C4-2B (cell line): ENCODE data around the gene MAPK8IP2.

Experiments
- ZFX ChIP-seq: fragments of 450-650 bp; IDR thresholded peaks from 2 replicates; pipeline ENCODE4 v1.6.1; 2017
- TF ChIP-seq, protein P1 (sequence below): fragments of 450-650 bp; conservative IDR thresholded peaks from 2 replicates; pipeline ENCODE4 v1.5.1; 2017; ENCODE audit warnings: mild to moderate bottlenecking

DNA sequence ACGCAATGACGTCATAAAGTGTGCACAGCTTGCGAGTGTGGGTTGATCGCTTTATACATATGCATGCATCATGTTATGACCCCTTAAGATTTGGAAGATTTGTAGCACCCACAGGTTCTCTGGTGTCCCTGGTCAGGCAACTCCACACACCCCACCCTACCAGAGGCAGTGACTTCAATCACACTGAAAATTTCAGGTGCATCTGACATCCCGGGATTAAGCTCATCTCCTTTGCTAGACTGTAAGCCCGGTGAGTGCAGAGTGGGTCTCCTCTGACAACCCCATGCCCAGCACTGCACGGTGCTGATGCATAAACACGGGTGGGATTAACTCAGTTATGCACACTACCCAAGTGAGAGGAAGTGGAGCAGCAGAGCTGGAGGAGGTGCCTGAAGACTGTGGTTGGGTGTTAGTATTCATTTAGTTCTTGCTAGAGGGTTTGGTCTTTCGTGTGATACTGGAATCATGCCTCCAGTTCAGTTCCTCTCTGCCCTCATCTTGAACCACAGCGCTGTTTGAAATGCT, 20.8 kb downstream of the MAPK8IP2 start:
- TF ChIP-seq, protein P1, sequence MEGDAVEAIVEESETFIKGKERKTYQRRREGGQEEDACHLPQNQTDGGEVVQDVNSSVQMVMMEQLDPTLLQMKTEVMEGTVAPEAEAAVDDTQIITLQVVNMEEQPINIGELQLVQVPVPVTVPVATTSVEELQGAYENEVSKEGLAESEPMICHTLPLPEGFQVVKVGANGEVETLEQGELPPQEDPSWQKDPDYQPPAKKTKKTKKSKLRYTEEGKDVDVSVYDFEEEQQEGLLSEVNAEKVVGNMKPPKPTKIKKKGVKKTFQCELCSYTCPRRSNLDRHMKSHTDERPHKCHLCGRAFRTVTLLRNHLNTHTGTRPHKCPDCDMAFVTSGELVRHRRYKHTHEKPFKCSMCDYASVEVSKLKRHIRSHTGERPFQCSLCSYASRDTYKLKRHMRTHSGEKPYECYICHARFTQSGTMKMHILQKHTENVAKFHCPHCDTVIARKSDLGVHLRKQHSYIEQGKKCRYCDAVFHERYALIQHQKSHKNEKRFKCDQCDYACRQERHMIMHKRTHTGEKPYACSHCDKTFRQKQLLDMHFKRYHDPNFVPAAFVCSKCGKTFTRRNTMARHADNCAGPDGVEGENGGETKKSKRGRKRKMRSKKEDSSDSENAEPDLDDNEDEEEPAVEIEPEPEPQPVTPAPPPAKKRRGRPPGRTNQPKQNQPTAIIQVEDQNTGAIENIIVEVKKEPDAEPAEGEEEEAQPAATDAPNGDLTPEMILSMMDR = no peak
- TF ChIP-seq ZFX = no peak
